Ovary (tissue), 9 donors: ENCODE data around the gene PWWP2B. TPM values are rescaled to one million over a fixed set of nuclear protein-coding genes. Genes with fewer than 3 reads are reported as not detected.

Source experiments
- DNase-seq, 5 donors: peaks; one replicate each; pipeline ENCODE4 v3.0.0-alpha.2; 2019 to 2020
- H3K27ac ChIP-seq, 2 donors: fragments of 200-600 bp; one replicate each; pipeline versions ENCODE4 v1.5.1 to v1.8.0; 2019 to 2022
- H3K27me3 ChIP-seq: fragments of 200-600 bp; one replicate; pipeline ENCODE4 v1.8.0; 2022
- H3K36me3 ChIP-seq: fragments of 200-600 bp; sonication (generic); one replicate; pipeline ENCODE4 v1.5.1; 2019
- H3K4me1 ChIP-seq: one replicate; pipeline ENCODE4 v1.8.1; 2013; ENCODE audit warnings: mild to moderate bottlenecking, moderate library complexity; ENCODE audit not compliant: insufficient read depth
- H3K4me3 ChIP-seq: fragments of 200-600 bp; sonication (generic); one replicate; pipeline ENCODE4 v1.5.1; 2017
- H3K9me3 ChIP-seq, 2 donors: fragments of 200-600 bp in 1 of 2; sonication (generic) in 1 of 2; one replicate each; pipeline versions ENCODE4 v1.5.1 to v1.8.1; 2013 to 2019; ENCODE audit warnings: mild to moderate bottlenecking in 1 of 2, moderate library complexity in 1 of 2
- EP300 ChIP-seq: sonication (generic); formaldehyde crosslinking; IDR thresholded peaks from one replicate; pipeline ENCODE4 v1.6.1; 2017; ENCODE audit warnings: antibody characterized with exemption
- POLR2A ChIP-seq: fragments of 450-650 bp; IDR thresholded peaks from one replicate; pipeline ENCODE4 v1.6.1; 2017; ENCODE audit warnings: antibody characterized with exemption, mild to moderate bottlenecking, moderate library complexity
- WGBS, 3 donors: extraction: QIAGEN DNeasy Blood & Tissue Kit in 1 of 3; methylation state at CpG; one replicate each; pipeline versions ENCODE4 v1.1.5 to v1.1.7; 2013 to 2017; 5-methylcytosine and 5-hydroxymethylcytosine counted together
- intact Hi-C, 4 donors: fragments of 100-400 bp; cut with DNase I; formaldehyde crosslinking; loops; one replicate each; pipeline versions ENCODE4 v1.11.0 to v1.15.1; 2022 to 2023
- polyA plus RNA-seq, 2 donors: library from polyadenylated mRNA; stranded (reverse); fragments of 200-250 nt in 1 of 2; fragments of 350-450 nt in 1 of 2; fragmentation: Illumina TruSeq in 1 of 2; extraction: RNeasy Lipid Tissue Mini Kit (QIAGEN cat#74804) in 1 of 2; gene quantifications; one replicate each; pipeline ENCODE4 v1.2.3, GENCODE V29; 2013 to 2014
- total RNA-seq, 7 donors: library from RNA; depleted of rRNA in 2 of 7; stranded (reverse); fragments of >200 nt in 2 of 7; fragmentation: NEBNext Ultra II Directional in 3 of 7; extraction: Animal tissue kit (Norgen Biotek cat#: 25700) in 3 of 7; gene quantifications; one replicate each; pipeline versions ENCODE4 v1.1.0 to v1.2.4, GENCODE V29; 2016 to 2023
- TF ChIP-seq, protein P1 (sequence below), 3 donors: fragments of 450-650 bp in 2 of 3; fragments of 200-600 bp in 1 of 3; IDR thresholded peaks; one replicate each; pipeline versions ENCODE4 v1.5.1 to v1.8.0; 2016 to 2022; ENCODE audit warnings: antibody characterized with exemption in 3 of 3, mild to moderate bottlenecking in 1 of 3
- donor health status: DM: no; HTN: no; CAD: no; lungs with moderate emphysema.
- donor health status: DM: no; HTN: no; CAD: no.
- donor health status: Bipolar disorder and iron deficiency.
- donor health status: DM: yes; HTN: yes; CAD: no.
- donor health status: DM: no; HTN: no; CAD: no.
- donor health status: DM: yes; HTN: yes; CAD: no.

Gene PWWP2B
- total and polyA plus RNA-seq, 9 donors, result 1.1 to 26.0 (median 14.9) TPM

DNA sequence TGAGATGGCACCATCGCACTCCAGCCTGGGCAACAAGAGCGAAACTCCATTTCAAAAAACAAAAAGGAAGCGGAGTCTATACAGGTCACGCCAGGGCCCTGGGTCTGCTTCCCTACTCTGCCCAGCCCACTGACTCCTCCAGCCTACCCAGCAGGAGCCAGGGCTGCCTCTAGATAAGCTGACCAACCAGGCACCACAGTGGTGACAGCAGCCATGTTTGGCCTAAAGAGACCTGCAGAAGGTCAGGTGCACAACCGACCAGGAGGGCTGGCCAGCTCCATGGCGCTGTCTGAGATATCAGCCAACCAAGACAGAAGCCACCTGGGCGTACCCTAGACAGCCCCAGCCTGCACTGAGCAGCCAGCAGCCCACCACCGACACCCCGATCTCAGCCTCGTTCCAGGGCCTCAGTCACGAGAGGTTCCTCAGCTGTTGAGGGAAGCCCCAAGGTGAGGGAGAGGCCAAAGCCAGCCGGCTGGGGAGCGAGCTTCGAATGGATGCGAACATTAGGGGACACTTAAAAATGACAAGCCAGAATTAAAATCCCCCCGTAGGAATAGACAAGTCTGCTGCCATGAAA lies 24.4 kb upstream of the PWWP2B start:
- WGBS, 3 donors, result 78 to 80% (median 79%) methylated on average over 16 of the region's 16 CpGs
- H3K9me3 ChIP-seq, result no peaks in the 10 kb centered on the region
- no peak overlapping the region for H3K4me3 ChIP-seq
- H3K36me3 ChIP-seq, result no peaks in the 10 kb centered on the region
- no peak overlapping the region for H3K27ac ChIP-seq
- peak in 2 of 5 donors; percentile 13 to 25 for DNase-seq
- TF ChIP-seq EP300, result no peak
- TF ChIP-seq, protein P1, sequence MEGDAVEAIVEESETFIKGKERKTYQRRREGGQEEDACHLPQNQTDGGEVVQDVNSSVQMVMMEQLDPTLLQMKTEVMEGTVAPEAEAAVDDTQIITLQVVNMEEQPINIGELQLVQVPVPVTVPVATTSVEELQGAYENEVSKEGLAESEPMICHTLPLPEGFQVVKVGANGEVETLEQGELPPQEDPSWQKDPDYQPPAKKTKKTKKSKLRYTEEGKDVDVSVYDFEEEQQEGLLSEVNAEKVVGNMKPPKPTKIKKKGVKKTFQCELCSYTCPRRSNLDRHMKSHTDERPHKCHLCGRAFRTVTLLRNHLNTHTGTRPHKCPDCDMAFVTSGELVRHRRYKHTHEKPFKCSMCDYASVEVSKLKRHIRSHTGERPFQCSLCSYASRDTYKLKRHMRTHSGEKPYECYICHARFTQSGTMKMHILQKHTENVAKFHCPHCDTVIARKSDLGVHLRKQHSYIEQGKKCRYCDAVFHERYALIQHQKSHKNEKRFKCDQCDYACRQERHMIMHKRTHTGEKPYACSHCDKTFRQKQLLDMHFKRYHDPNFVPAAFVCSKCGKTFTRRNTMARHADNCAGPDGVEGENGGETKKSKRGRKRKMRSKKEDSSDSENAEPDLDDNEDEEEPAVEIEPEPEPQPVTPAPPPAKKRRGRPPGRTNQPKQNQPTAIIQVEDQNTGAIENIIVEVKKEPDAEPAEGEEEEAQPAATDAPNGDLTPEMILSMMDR (IDR thresholded peaks at IDR 0.05), result no peak
- TF ChIP-seq POLR2A, result no peak
- no peaks in the 10 kb centered on the region for H3K27me3 ChIP-seq
- H3K4me1 ChIP-seq, result no peaks in the 10 kb centered on the region
- intact Hi-C loops, result no loop called here

DNA sequence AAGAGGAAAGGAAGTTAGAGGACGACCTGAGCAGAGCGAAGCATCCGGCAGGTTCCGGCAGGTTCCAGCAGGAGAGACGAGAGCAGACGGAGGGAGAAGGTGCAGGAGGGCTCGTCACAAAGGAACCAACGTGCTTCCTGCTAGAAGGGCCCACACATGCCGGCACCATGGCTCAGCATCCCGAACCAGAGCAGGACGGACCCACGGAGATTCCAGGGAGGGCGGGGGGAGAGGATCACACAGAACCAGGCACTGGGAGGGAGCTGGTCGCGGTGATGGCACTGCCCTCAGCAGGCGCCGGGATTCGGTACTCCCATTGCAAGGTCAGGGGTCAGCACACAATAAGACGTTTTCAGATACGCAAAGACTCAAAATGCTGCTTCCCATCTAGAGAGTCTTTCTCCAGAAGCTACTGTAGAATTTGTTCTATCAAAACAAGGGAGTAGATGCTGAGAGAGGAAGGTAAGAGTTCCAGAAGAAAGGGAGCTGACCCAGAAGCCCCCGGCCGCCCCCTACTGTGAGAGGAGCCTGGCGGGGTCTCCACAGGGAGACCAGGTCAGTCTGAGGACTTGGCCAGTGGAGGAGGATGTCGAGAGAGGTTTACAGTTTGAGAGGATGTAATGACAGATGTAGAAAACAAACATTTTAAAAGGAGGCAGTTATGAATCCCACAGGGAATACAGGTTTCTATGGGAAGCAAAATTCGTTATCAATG lies 23.6 kb upstream of the PWWP2B start:
- TF ChIP-seq, protein P1 (IDR thresholded peaks at IDR 0.05), result no peak
- TF ChIP-seq EP300, result no peak
- TF ChIP-seq POLR2A, result no peak
- Histone ChIP-seq H3K27ac (no peak overlapping the region), H3K27me3 (no peaks in the 10 kb centered on the region), H3K9me3 (no peaks in the 10 kb centered on the region), H3K4me3 (no peak overlapping the region), H3K36me3 (no peaks in the 10 kb centered on the region), H3K4me1 (no peaks in the 10 kb centered on the region)
- intact Hi-C loops, result no loop called here
- DNase-seq, result peak in 2 of 5 donors; percentile 5 to 21
- 78 to 85% (median 83%) methylated on average over 25 of the region's 25 CpGs for WGBS, 3 donors

DNA sequence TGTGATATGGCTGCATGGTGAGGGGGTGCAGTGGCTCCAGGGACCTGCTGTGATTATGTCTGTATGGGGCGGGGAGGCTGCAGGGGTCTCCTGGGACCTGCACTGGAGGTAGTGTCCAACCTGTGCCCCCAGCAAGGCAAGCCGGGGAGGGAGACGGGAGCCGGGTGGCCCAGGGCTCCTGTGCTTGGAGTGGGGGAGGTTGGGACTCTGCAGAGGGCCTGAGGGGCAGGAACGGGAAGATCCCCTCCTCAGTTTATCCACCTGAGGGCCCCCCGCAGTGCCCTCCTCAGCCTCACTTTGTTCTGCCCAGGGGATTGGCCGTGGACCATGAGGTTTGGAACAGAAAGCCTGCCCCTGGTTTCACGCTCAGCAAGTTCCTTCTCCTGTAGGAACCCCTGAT lies 22.8 kb upstream of the PWWP2B start:
- intact Hi-C loops, result no loop called here
- H3K9me3 ChIP-seq, result no peaks in the 10 kb centered on the region
- no peak overlapping the region for H3K27ac ChIP-seq
- H3K4me3 ChIP-seq, result no peak overlapping the region
- H3K27me3 ChIP-seq, result no peaks in the 10 kb centered on the region
- H3K4me1 ChIP-seq, result no peaks in the 10 kb centered on the region
- WGBS, 3 donors, result 90 to 93% (median 92%) methylated on average over 8 of the region's 8 CpGs
- H3K36me3 ChIP-seq, result no peaks in the 10 kb centered on the region
- peak in 2 of 5 donors; percentile 9 to 21 for DNase-seq
- TF ChIP-seq EP300 (no peak), POLR2A (no peak)
- TF ChIP-seq, protein P1 (IDR thresholded peaks at IDR 0.05), result no peak

DNA sequence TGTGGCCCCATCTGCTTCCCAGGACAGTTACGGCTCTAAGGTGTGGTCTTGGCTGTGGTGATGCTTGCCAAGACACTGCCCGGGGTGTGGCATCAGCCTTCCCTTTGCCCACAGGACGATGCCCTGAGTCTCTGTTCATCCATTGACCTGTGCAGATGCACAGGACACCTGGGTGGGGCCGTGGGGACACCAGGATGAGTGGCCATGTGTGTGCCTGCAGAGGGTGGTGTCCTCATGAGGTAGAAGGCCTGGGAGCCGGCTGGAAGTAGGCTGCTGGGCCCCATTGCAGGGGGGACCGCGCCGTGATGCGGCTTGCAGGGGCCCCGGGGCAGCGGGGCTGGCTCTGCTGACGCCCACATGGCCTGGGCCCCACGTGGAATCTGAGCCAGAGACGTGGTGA lies 22.4 kb upstream of the PWWP2B start:
- no peak overlapping the region for H3K27ac ChIP-seq
- H3K27me3 ChIP-seq, result no peaks in the 10 kb centered on the region
- H3K9me3 ChIP-seq, result no peaks in the 10 kb centered on the region
- no peaks in the 10 kb centered on the region for H3K4me1 ChIP-seq
- TF ChIP-seq POLR2A (no peak), EP300 (no peak)
- TF ChIP-seq, protein P1 (IDR thresholded peaks at IDR 0.05), result no peak
- no peaks in the 10 kb centered on the region for H3K36me3 ChIP-seq
- intact Hi-C loops, result no loop called here
- whole genome bisulfite sequencing, 3 donors, result 84 to 91% (median 86%) methylated on average over 11 to 14 of the region's 14 CpGs
- DNase-seq, result peak in 2 of 5 donors; percentile 16 to 20
- no peak overlapping the region for H3K4me3 ChIP-seq
